Activated CD8-positive, alpha-beta memory T cell treated with anti-CD3 and anti-CD28 coated beads, Interleukin-2, amount 50 U/mL, for 1 hour (primary cell): Measurements from ENCODE around the gene DHCR7.

ENCODE experiments used
- DNase-seq: peaks from one replicate; pipeline ENCODE4 v3.0.0-alpha.2; 2020; ENCODE audit errors: extremely low read depth

The DHCR7 gene

GRCh38 chr11:71477641-71478527, 29.7 kb upstream of the DHCR7 start:
- no peak for DNase-seq

DNA sequence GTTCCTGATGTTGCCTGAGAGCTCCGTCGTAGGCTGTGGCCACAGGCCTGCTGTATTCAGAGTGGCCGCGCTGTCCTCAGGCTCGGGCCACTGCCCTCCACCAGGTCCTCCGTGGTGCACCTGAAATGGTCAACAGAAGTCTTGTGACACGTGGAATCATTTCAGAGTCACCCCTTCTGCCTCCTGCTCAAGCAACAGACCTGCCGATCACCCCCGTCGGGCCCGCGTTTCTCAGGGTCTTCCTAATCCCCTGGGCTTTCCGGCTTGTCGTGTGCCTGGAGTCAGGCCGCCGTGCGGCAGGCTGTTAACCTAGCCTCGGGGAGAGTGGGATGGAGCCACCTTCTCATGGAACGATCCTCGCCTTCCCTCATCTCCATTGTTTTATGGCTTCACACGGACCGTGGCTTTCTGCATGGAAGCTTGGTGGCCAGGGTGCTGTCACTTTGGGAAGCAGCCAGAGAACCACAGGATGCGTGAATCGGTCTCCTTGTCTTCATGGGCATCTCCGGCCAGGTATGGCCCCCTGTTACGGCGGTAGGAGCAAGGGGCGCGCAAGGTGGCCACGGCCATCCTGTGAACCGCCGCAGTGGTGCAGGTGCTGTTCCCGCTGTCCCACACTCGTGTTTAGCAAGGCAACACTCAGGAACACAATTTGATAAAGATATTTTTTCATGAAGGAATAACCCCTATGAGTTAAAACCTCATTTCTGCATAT, 28.9 kb upstream of the DHCR7 start:
- DNase-seq: no peak

GRCh38 chr11:71476031-71476430, 27.8 kb upstream of the DHCR7 start:
- DNase-seq: no peak

GRCh38 chr11:71474771-71475483, 26.7 kb upstream of the DHCR7 start:
- DNase-seq: no peak

- DNase-seq: no peak
Observed at GRCh38 chr11:71474141-71474770, 26.1 kb upstream of the DHCR7 start.

GRCh38 chr11:71473793-71474080, 25.5 kb upstream of the DHCR7 start:
- DNase-seq: no peak

DNA sequence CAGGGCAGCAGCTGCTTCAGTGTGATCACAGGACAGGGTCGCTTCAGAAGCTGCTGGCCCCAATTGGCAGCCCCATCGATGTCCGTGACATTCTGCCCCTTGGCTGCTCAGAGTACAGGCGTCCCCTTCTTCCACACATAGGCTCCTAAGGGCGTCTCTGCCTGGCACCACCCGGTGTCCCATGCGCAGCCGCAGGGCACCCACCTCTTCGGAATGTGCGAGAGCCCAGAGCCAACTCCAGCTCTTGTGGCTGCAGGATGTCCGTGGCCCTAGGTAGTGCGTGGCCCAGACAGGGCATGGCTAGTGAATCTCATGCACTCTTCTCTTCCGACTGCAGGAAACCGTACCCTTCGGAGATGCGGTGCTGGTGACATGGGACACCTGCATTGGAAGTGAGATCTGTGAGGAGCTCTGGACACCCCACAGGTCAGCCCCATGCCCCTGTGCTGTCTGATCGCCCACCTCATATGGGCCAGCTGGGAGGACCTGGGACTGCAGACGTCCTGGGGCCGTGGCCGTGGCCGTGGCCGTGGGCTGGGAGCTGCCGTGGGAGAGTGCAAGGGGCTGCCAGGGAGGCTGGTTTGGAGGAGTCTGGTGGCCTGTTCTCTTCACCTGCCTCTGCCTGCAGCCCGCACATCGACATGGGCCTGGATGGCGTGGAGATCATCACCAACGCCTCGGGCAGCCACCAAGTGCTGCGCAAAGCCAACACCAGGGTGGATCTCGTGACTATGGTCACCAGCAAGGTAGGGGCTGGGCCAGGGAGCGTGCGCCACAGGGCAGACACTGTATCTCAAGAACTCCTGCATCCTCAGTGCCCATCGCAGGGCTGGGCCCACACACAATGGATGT, 25.0 kb upstream of the DHCR7 start:
- no peak for DNase-seq

- no peak for DNase-seq
Observed at GRCh38 chr11:71472357-71472885, 24.2 kb upstream of the DHCR7 start.

- DNase-seq: no peak
Observed at GRCh38 chr11:71470946-71471345, 22.8 kb upstream of the DHCR7 start.

GRCh38 chr11:71467164-71467563, 19.0 kb upstream of the DHCR7 start:
- no peak for DNase-seq

DNA sequence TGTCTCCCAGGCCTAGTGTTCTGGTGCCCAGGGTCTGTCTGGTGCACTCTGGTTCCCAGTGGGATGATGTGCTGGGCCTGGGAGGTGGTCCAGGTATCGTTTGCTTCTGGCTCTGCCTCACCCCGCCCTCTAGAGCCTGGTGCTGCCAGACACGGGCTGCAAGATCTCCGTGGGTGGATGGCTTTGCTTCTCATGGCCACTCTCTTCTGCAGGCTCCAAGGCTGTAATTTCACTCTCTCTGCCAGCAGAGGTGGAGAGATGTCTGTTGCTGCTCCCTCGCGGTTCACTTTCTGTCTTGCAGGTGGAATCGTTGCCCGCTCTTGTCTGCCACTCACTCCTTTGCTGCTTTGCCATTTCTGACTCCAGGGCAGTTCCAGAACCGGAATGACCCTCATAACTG, 18.2 kb upstream of the DHCR7 start:
- no peak for DNase-seq

DNA sequence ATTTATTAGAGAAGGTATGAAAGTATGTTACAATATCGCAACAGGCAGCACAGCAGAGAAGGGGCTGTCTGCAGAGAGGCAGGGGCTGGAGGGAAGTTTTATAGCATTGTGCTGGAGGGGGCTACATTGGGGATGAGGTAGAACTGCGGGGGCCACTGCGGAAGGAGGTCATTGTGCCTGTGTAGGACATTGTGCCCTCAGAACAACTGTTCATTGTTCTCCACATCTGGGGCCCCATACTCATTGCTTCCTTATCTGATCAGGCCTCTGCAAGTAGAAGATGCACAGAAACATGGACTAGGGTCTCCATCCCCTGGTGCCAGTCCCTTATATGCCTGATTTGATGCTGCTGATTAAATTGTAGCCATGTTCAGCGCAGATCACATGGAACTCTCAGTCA, 16.9 kb upstream of the DHCR7 start:
- DNase-seq: no peak

- no peak for DNase-seq
Observed at GRCh38 chr11:71463331-71464211, 15.4 kb upstream of the DHCR7 start.

GRCh38 chr11:71462726-71463125, 14.5 kb upstream of the DHCR7 start:
- DNase-seq: no peak

DNA sequence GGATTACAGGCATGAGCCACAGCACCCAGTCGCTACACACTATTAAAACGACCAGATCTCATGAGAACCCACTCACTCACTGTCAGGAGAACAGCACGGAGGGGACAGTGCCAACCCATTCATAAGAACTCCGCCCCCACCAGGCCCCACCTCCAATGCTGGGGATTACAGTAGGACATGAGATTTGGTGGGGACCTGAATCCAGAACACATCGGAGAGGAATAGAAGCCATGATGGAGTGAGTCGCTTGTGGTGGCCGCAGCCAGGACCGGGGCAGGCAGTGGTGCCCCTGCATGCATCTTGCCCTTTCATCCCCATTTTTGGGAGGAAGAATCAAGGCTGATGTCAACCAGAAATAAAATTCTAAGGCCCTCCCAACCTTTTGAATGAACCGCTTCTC, 13.5 kb upstream of the DHCR7 start:
- no peak for DNase-seq

DNA sequence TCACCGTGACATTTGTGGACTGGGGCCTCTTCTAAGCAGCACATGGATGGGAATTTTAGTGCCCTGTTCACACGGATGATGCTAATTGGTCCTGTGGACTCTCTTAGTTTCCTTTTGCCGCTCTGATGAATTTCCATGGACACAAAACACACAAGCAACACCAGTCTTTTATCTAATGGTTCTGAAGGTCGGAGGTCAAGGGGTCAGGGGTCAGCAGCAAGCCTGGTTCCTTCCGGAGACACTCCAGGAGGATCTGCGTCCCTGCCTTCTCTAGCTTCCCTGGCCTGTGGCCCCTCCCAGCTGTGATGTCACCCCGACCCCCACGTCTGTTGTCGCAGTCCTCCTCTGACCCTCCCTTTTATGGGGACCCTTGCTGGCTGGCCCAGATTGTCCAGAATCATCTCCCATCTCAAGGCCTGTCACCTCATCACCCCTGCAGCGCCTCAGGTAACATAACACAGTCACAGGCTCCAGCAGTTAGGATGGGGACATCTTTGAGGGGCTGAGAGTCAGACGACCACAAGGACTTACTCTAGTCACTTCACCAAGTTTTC, 11.7 kb upstream of the DHCR7 start:
- no peak for DNase-seq

DNA sequence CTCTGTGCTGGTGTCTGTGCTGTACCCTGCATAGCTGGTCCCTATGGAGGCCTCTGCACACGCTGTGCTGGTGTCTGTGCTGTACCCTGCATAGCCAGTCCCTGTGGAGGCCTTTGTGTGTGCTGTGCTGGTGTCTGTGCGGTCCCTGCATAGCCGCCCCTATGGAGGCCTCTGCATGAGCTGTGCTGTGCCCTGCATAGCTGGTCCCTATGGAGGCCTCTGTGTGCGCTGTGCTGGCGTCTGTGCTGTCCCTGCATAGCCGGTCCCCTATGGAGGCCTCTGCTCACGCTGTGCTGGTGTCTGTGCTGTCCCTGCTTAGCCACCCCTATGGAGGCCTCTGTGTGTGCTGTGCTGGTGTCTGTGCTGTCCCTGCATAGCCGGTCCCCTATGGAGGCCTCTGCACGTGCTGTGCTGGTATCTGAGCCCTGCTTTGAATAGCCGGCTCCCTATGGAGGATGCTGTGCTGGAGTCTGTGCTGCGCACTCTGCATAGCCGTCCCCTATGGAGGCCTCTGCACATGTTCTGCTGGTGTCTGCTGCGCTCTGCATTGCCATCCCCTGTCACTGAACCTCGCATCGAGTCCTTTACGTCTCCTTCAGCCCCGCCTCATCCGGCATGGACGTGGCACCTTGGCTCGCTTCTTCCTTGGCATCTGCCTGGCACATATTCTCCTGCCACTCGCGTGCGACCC, 11.0 kb upstream of the DHCR7 start:
- no peak for DNase-seq

GRCh38 chr11:71458146-71459070, 10.2 kb upstream of the DHCR7 start:
- DNase-seq: no peak
